AG04449 (cell line): ENCODE results near the gene ZCCHC14.
A peak's percentile ranks its signal among the peaks of the same experiment; 100 is the strongest.
"Not testable (repeated sequence)": the region's sequence is repeated elsewhere in the genome, so short reads cannot be mapped to it uniquely, and the experiment has no call there.

Experiments
- CTCF ChIA-PET: fragments of 350-600 bp; formaldehyde crosslinking; extraction: SDS; loops from one replicate; lab custom pipeline; 2021; ENCODE audit warnings: antibody characterized with exemption; lab: Yijun Ruan, JAX
- POLR2A ChIA-PET: fragments of 400-600, 350-600 bp; formaldehyde crosslinking; extraction: SDS; loops from one replicate; lab custom pipeline; 2020; ENCODE audit warnings: antibody characterized with exemption, inconsistent platforms; lab: Yijun Ruan, JAX
- DNase-seq: peaks from one replicate; pipeline ENCODE4 v3.0.0-alpha.2; 2010; ENCODE audit warnings: low read depth, low spot score
- H3K4me3 ChIP-seq: 2 replicates; pipeline ENCODE4 v1.5.1; 2011; ENCODE audit warnings: low read depth, mild to moderate bottlenecking, control low read depth, low read length
- CTCF ChIP-seq: IDR thresholded peaks from one replicate; pipeline ENCODE4 v1.5.1; 2011; ENCODE audit warnings: mild to moderate bottlenecking, moderate library complexity, low read length, control low read depth, inconsistent platforms; ENCODE audit not compliant: insufficient read depth; ENCODE audit errors: missing control alignments

Gene ZCCHC14

DNA sequence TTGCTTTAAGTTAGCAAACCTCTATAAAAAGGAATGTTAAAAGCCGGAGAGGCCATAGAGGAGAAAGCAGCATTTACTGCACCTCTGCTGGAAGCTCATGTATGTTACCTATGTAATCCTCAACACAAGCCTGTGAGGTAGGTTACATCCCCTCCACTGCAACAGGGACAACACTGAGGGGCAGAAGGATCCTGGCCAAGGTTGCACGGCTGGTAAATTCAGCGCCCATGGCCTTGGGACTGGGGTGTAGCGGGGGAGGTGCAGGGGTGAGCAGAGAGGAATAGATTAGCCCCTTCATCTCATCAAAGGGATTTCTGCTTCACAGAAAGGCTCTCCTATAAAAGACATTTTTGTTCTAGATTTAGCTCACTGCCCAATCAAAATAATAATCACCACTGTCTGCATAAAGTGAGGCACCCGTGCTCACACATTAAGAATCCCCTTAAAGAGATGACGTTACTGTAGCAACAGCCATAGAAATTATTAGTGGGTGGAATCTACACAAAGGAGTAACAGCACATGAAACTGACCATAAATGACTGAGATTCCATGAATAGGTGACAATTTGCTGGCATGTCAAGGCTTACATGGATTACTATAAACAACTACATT lies 3.3 kb downstream of the ZCCHC14 start:
- H3K4me3 ChIP-seq: peak overlapping the region; percentile 59
- CTCF ChIA-PET: interaction anchor here (1.0 to 1.7 kb wide), 2 partner anchors 9 to 73 kb away, joined by 3 to 6 read pairs; no protein-coding TSS in a partner anchor
- no peak for DNase-seq
- TF ChIP-seq CTCF: no peak
- POLR2A ChIA-PET: no interaction called here

DNA sequence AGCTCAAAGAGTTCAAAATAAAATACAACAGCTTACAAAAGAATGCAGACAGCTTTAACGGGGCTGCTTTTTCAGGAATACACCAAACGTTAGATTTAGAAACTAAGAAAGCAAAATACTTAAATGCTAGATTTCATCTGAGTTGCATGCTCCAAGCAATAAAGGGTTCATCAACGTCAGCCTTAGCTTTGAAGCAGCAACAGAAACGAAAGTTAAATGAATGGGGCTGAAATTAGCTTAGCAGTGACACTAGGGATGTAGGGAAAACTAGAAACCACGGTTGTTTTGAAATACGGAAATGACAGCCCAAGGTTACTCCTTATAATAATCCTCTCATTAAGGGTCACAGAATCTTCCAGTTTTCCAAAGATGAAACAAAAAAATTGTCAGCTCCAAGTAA lies 3.9 kb downstream of the ZCCHC14 start:
- DNase-seq, POLR2A ChIA-PET: not testable (repeated sequence)
- CTCF ChIA-PET: interaction anchor here (1.0 to 1.7 kb wide), 2 partner anchors 8 to 72 kb away, joined by 3 to 6 read pairs; no protein-coding TSS in a partner anchor
- H3K4me3 ChIP-seq: peak overlapping the region; percentile 36; the same call in 1 of the 2 replicates

GRCh38 chr16:87487361-87487924 lies 5.4 kb downstream of the ZCCHC14 start:
- no peak for DNase-seq
- H3K4me3 ChIP-seq: no peak overlapping the region
- TF ChIP-seq CTCF: no peak
- POLR2A ChIA-PET: interaction anchor here (1.3 kb wide), 1 partner anchor 51 kb away, joined by 3 read pairs; no protein-coding TSS in a partner anchor
- CTCF ChIA-PET: interaction anchor here (1.0 kb wide), 1 partner anchor 16 kb away, joined by 4 read pairs; no protein-coding TSS in a partner anchor

- H3K4me3 ChIP-seq: no peak overlapping the region
- no peak for DNase-seq
- ChIA-PET CTCF (interaction anchor here (1.0 to 1.5 kb wide), 2 partner anchors 16 to 70 kb away, joined by 4 to 5 read pairs; no protein-coding TSS in a partner anchor), POLR2A (interaction anchor here (0.7 kb wide), 1 partner anchor 22 kb away, joined by 3 read pairs; no protein-coding TSS in a partner anchor)
- TF ChIP-seq CTCF: no peak
These were observed 6.0 kb downstream of the ZCCHC14 start for GRCh38 chr16:87486713-87487247.

- no peak for DNase-seq
- POLR2A ChIA-PET: interaction anchor here (0.7 kb wide), 1 partner anchor 22 kb away, joined by 3 read pairs; no protein-coding TSS in a partner anchor
- CTCF ChIA-PET: interaction anchor here (1.5 kb wide), 1 partner anchor 70 kb away, joined by 5 read pairs; no protein-coding TSS in a partner anchor
- no peak for TF ChIP-seq CTCF
- H3K4me3 ChIP-seq: no peak overlapping the region
These were observed 6.5 kb downstream of the ZCCHC14 start for GRCh38 chr16:87486282-87486681.

- CTCF ChIA-PET: interaction anchor here (1.5 kb wide), 1 partner anchor 69 kb away, joined by 5 read pairs; no protein-coding TSS in a partner anchor
- DNase-seq, H3K4me3 ChIP-seq, POLR2A ChIA-PET: not testable (repeated sequence)
These were observed 7.0 kb downstream of the ZCCHC14 start for GRCh38 chr16:87485792-87486191.
